ENCODE data around the gene MRNIP.
A peak's percentile ranks its signal among the peaks of the same experiment; 100 is the strongest.

MRNIP gene

DNA sequence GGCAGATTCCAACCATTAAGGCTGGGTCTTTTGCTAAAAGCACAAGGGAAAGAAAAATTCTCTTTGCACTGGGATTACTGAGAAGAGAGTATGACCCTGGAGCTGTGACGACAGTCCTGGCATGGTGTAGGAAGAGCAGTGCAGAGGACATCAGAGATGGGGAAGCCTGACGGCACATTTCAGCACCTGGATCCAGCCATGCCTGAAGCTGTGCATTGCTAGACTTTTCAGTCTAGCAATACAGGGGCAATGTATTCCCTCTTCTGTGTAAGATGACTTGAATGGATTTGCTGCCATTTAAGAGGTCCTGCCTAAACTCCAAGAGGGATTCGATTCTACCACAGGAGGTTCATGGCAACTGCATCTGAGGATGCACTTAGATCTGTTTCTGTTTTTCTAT, 12.3 kb upstream of the MRNIP start:
- Mint-ChIP-seq H3K27me3 (no peaks in the 10 kb centered on the region), H3K4me1 (peaks cover 6% of the 10 kb centered on the region), H3K9me3 (no peaks in the 10 kb centered on the region), H3K27ac (no peak overlapping the region), H3K4me3 (no peak overlapping the region), H3K36me3 (peaks cover 19% of the 10 kb centered on the region)
- ATAC-seq (ENCODE audit: low read depth) (no peak), DNase-seq (ENCODE audit: low spot score in 2 of 2) (no peak)

DNA sequence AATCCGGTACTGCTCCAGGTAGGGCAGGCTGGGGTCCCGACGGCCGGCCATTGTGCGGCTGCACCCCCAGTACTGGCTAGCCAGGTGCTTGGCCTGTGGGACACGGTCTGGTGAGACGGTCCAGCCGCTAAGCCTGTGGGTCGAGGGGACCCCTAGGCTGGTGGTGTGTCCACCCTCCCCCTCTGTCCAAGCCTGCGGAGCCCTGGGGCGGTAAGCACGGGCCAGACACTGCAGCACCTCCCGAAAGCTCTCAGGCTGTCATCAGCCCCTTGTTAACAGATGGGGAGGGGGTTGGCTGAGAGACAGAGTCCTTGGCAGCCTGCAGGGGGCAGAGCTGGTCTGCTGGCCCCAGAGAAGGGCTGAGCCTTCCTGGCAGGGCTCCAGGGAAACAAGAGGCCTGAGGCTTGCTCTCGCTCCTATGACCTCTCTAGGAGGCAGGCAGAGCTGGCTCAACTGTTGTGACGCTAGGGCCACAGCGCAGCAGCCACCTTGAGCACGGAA, 11.8 kb upstream of the MRNIP start:
- DNase-seq (ENCODE audit: low spot score in 2 of 2), result no peak
- H3K27ac Mint-ChIP-seq, result no peak overlapping the region
- no peak overlapping the region for H3K4me3 Mint-ChIP-seq

DNA sequence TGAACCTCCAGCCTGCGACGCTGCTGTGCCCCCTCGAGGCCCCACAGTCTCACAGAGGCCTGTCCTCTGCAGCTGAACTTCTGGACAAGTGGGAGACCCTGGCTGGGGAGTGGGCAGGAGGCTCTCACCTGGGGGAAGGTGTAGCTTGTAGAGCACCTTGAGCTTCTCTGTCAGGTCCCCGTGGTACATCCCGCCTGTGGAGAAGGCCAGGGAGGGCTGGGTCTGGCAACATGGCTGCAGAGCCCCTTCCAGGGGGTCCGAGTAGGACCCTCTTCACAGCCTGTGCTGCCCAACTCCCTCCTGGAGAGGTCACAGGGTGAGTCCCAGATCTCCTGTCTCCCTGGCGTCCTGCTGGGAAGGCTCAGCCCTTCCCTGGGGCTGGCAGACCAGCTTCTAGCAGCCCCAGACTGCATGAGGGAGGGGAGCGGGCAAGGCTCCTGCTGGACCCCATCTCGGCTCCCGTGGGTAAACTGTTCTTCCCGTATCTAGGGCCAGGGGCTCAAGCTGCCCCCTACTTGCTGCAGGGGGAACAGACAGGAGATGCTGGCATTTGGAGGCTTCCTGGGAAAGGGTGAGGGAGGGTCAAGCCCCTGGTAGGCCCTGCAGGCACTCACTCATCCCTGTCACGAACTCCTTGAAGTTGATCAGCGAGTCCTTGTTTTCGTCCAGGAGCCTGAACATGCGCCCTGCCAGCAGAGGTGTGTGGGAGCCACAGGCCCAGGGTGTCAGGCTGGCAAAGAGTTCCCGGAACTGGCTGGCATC, 11.2 kb upstream of the MRNIP start:
- Mint-ChIP-seq H3K27me3 (no peaks in the 10 kb centered on the region), H3K36me3 (peaks cover 17% of the 10 kb centered on the region), H3K27ac (no peak overlapping the region), H3K9me3 (no peaks in the 10 kb centered on the region), H3K4me1 (peaks cover 11% of the 10 kb centered on the region), H3K4me3 (no peak overlapping the region)
- DNase-seq (ENCODE audit: low spot score in 2 of 2) (no peak), ATAC-seq (ENCODE audit: low read depth) (no peak)

More for the DNA sequence above, 11.8 kb upstream of the MRNIP start:
- Mint-ChIP-seq H3K4me1 (peaks cover 6% of the 10 kb centered on the region), H3K27me3 (no peaks in the 10 kb centered on the region), H3K9me3 (no peaks in the 10 kb centered on the region), H3K36me3 (peaks cover 19% of the 10 kb centered on the region)
- no peak for ATAC-seq (ENCODE audit: low read depth)

DNA sequence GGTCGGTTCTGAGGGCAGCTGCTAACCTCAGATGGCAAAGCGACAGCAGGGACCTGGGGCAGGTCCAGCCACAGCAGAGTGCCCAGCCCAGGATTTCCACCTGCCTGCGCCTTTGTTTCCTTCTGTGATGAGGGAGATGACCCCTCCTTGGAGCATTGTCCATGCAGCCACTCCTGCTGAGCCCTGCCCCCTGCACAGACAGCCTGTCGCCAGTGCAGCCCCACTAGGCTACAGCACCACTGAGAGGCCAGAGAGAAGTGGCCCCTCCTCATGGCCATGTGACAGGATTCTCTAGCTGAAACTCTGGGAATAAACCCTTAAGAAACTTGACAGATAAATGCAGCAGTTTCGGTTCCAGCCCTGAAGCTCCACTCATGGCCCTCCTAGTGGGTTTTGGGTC, 10.5 kb upstream of the MRNIP start:
- H3K4me3 Mint-ChIP-seq, result no peak overlapping the region
- H3K9me3 Mint-ChIP-seq, result no peaks in the 10 kb centered on the region
- H3K27ac Mint-ChIP-seq, result no peak overlapping the region
- H3K4me1 Mint-ChIP-seq, result peaks cover 11% of the 10 kb centered on the region
- ATAC-seq (ENCODE audit: low read depth) (no peak), DNase-seq (ENCODE audit: low spot score in 2 of 2) (no peak)
- no peaks in the 10 kb centered on the region for H3K27me3 Mint-ChIP-seq
- peaks cover 15% of the 10 kb centered on the region for H3K36me3 Mint-ChIP-seq

DNA sequence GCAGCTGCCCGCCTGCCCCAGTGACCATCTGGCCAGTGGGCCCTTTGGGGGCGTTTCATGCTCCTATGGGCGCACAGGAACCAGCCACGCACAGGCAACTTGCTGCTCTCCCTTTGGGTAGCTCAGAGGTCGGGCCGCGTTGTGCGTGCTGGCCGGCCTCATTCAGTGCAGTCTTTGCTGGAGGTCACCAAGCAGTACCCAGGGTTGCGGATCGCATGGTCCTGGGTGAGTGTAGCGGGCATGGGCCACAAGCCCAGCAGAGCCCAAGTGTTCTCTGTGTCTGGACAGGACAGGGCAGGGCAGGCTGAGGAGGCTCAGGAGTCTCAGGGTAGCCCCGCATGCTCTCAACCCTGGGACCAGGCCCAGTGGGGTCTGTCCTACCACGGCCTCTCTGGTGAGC, 9.9 kb upstream of the MRNIP start:
- no peak for DNase-seq (ENCODE audit: low spot score in 2 of 2)
- no peaks in the 10 kb centered on the region for H3K9me3 Mint-ChIP-seq
- peaks cover 11% of the 10 kb centered on the region for H3K4me1 Mint-ChIP-seq
- ATAC-seq (ENCODE audit: low read depth), result no peak
- peaks cover 15% of the 10 kb centered on the region for H3K36me3 Mint-ChIP-seq
- H3K4me3 Mint-ChIP-seq, result no peak overlapping the region
- no peaks in the 10 kb centered on the region for H3K27me3 Mint-ChIP-seq
- H3K27ac Mint-ChIP-seq, result peak overlapping the region; percentile 41

DNA sequence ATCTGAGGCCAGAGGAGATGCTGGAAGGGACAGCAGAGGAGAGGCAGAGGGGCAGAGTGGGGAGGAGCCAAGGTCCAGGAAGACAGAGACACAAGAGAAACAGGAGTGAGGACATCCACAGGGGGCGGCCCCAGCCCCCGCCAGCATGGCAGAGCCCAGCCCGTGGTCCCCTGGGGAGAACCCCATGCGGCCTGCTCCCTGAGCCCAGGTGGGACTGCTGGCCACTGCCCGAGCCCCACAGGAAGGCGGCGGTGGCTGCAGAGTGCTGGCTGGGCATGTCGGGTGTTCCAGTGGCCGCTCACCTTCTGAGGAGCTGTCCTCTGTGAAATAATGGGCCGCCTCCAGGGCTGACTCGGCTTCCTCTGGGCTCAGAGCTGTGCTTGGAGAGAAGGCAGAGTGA, 8.9 kb upstream of the MRNIP start:
- Mint-ChIP-seq H3K4me1 (peaks cover 11% of the 10 kb centered on the region), H3K36me3 (peaks cover 17% of the 10 kb centered on the region), H3K9me3 (no peaks in the 10 kb centered on the region), H3K4me3 (no peak overlapping the region), H3K27me3 (no peaks in the 10 kb centered on the region), H3K27ac (peak overlapping the region; percentile 45)
- DNase-seq (ENCODE audit: low spot score in 2 of 2), result no peak
- ATAC-seq (ENCODE audit: low read depth), result no peak

DNA sequence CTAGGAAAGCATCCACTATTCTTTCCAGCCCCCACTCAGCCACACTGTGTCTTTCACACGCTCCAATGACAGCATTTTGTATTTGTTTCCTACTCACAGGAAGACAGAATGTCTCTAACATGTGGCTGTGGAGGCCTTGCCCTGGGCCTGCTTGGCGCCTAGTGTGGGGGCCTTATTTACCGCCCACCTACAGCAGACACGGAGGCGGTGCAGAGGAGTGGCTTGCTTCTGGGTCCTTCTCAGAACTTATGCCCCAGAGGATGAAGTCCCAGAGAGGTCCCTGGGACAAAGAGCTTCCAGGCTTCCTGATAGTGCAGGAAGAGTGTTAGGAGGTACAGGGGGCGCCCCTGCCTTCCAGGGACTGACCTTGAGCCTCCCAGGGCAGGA, 8.5 kb upstream of the MRNIP start:
- H3K9me3 Mint-ChIP-seq, result no peaks in the 10 kb centered on the region
- ATAC-seq (ENCODE audit: low read depth), result no peak
- DNase-seq (ENCODE audit: low spot score in 2 of 2), result no peak
- H3K4me3 Mint-ChIP-seq, result no peak overlapping the region
- peaks cover 11% of the 10 kb centered on the region for H3K4me1 Mint-ChIP-seq
- H3K27me3 Mint-ChIP-seq, result no peaks in the 10 kb centered on the region
- H3K36me3 Mint-ChIP-seq, result peaks cover 14% of the 10 kb centered on the region
- peak overlapping the region; percentile 45 for H3K27ac Mint-ChIP-seq

DNA sequence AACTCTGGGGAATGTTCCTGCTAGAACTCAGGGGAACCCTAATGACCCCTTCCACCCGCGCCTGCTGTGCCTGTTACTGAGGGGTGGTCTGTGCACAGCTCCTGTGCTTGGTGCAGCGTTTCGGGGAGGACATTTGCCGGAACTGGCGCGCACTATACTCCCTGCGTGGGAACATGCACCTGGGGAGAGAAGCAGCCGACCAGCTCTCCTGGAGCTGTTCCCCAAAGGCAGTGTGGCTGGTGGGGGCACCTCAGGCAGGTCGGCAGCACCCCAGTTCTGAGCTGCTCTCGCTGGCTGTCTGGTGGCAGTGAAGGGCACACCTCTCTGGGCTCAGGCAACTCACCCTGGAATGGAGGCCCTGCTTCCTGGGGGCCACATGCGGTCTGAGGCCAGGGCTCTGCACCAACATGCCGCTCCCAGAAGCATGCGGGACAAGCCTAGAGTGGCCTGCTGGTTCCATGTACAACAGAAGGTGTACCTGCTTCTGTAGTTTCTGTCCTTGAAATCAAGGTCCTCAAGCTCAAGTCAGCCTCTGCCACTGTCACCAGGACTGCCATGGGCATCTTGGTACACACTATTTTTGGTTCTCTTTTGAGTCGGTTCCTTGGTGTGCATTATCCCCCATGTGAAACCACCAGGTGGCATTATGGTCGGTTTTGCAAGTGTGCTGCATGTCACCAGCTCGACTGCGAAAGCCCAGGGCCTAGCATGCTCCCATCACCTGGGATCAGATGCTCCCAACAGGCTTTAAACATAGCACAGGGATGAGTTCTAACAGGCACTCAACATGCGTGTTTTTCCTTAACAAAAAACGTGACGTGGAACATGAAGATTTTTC, 7.8 kb upstream of the MRNIP start:
- Mint-ChIP-seq H3K27me3 (no peaks in the 10 kb centered on the region), H3K36me3 (peaks cover 14% of the 10 kb centered on the region), H3K9me3 (no peaks in the 10 kb centered on the region), H3K27ac (peak overlapping the region; percentile 45), H3K4me3 (no peak overlapping the region), H3K4me1 (peaks cover 11% of the 10 kb centered on the region)
- ATAC-seq (ENCODE audit: low read depth), result peak; percentile 69
- DNase-seq (ENCODE audit: low spot score in 2 of 2), result no peak

DNA sequence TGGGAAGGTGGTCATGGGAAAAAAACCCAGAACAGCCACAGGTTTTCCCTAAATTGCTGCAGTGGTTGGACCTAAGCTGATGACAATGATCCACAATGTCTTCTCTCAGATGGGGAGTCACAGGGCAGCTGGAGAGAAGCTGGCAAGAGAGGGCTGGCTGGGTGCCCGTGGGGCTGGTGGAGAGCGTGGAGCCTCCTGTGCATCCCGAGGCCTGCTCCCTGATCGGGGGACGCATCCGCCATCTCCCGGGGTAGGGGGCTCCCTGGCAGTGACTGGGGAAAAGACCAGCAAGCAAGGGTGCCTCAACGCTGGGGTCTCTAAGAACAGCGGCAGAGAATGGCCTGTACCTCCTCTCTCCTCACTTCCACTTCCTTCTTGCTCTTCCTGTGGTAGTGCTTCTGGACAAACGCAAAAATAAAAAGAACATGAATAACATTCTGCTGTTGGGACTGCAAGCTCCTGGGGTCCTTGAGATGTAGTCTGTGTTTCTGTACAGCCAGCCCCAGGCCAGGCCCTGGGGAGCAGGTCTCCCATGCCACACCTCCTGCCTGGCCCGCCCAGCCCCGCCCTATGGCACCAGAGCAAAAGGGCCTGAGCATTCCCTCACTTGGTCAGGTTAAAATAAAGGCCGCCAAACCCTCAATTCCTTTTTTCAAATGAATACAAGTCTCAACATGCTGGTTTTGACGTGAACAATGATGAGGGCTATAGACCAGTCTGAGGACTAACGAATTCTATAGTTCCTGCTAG, 7.0 kb upstream of the MRNIP start:
- peaks cover 8% of the 10 kb centered on the region for H3K36me3 Mint-ChIP-seq

DNA sequence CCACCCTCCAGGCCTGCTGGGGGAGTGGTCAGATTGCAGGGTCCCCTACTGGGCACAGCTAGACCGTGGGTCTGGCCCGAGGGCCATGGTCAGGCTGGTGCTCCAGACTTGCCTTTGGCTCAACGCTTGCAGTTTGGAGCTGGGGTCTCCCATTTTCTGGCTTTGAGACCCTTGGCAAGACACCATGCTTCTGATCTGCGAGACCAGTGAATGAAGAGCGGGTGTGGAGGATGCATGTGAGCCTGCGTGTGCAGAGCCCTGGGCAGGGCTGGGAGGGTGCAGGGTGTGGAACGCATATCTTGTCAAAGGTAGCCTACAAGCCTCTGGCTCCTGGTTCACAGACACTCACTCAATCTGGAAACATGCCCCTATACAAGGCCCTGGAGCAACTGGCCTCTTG, 6.1 kb upstream of the MRNIP start:
- no peak overlapping the region for H3K27ac Mint-ChIP-seq
- no peaks in the 10 kb centered on the region for H3K9me3 Mint-ChIP-seq
- H3K36me3 Mint-ChIP-seq, result peaks cover 7% of the 10 kb centered on the region

More for the DNA sequence above, 7.0 kb upstream of the MRNIP start:
- DNase-seq (ENCODE audit: low spot score in 2 of 2) (no peak), ATAC-seq (ENCODE audit: low read depth) (no peak)
- Mint-ChIP-seq H3K27me3 (no peaks in the 10 kb centered on the region), H3K4me3 (no peak overlapping the region), H3K4me1 (peaks cover 11% of the 10 kb centered on the region), H3K27ac (no peak overlapping the region), H3K9me3 (no peaks in the 10 kb centered on the region)

DNA sequence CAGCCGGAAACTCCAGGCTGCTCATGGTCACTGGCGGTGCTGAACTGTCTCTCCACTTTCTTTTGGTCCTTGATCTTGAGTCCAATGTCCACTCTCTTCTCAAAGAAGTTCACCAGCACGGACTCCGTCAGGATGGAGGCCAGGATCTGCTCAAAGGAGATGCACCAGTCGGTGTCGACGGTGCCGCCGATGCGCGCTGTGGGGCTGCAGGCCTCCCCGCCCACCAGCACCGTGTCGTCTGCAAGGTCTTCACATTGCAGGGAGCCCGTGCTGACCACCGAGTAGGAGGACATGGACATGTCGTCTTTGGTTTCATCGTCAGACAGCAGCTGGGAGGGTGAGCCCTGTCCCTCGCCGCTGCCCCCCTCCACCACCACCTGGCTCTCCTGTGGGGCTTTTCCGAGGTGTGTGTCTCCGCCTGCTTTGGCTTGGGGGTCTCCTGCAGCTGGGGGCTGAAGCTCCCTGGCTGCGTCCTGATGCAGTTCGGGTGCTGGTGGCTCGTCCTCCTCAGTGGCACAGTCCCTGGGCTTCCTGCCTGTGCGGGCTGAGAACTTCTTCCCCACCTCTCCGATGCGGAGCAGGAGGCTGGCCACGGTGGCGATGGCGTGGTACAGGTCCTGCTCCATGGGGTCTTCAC, 5.0 kb upstream of the MRNIP start:
- ATAC-seq (ENCODE audit: low read depth) (no peak), DNase-seq (ENCODE audit: low spot score in 2 of 2) (no peak)
- H3K27me3 Mint-ChIP-seq, result no peaks in the 10 kb centered on the region
- peaks cover 7% of the 10 kb centered on the region for H3K36me3 Mint-ChIP-seq
- H3K27ac Mint-ChIP-seq, result no peak overlapping the region
- H3K4me3 Mint-ChIP-seq, result no peak overlapping the region
- no peaks in the 10 kb centered on the region for H3K9me3 Mint-ChIP-seq
- peaks cover 16% of the 10 kb centered on the region for H3K4me1 Mint-ChIP-seq

More for the DNA sequence above, 6.1 kb upstream of the MRNIP start:
- ATAC-seq (ENCODE audit: low read depth), result no peak
- Mint-ChIP-seq H3K27me3 (no peaks in the 10 kb centered on the region), H3K4me3 (no peak overlapping the region), H3K4me1 (peaks cover 16% of the 10 kb centered on the region)
- no peak for DNase-seq (ENCODE audit: low spot score in 2 of 2)

DNA sequence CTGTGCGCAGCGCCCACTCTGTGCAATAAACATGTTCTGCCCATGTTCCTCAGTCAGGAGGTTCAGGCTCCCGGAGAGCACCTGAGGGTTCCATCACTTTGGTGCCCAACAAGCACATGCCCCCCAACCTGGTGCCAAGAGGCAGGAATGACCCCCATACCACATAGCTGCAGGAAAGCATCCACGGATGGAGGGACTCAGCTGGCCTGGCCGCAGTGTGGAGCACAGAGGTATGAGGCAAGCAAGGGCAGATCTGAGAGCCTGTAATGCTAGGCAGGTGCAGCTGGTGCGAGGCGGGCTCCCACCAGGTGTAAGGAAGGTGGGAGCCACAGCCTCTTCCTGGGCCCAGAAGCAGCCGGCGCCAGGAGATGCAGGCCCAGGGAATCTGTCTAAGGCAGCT, 4.3 kb upstream of the MRNIP start:
- peaks cover 7% of the 10 kb centered on the region for H3K36me3 Mint-ChIP-seq
- no peak overlapping the region for H3K4me3 Mint-ChIP-seq
- DNase-seq (ENCODE audit: low spot score in 2 of 2) (no peak), ATAC-seq (ENCODE audit: low read depth) (no peak)
- H3K4me1 Mint-ChIP-seq, result peaks cover 18% of the 10 kb centered on the region
- no peak overlapping the region for H3K27ac Mint-ChIP-seq
- H3K27me3 Mint-ChIP-seq, result no peaks in the 10 kb centered on the region
- no peaks in the 10 kb centered on the region for H3K9me3 Mint-ChIP-seq

DNA sequence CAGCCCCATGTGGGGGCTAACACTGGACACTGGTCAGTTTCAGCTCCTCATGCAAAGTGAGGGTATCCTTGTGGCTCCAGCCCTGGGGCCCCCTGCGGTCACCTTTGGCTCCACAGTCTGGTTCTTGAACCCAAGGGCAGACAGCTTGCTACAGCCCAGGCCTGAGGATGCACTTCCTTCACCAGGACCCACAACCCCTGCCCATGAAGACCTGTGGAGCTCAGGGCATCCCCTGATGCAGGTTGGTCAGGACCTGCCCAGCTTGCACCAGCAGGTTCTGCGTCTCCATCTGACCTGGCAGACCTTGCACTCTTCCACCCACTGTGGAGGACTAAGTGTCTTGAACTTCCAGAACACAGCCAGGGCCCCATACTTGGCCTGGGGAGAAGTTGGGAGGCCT, 3.7 kb upstream of the MRNIP start:
- DNase-seq (ENCODE audit: low spot score in 2 of 2) (no peak), ATAC-seq (ENCODE audit: low read depth) (no peak)
- no peaks in the 10 kb centered on the region for H3K9me3 Mint-ChIP-seq
- peaks cover 18% of the 10 kb centered on the region for H3K4me1 Mint-ChIP-seq
- H3K27ac Mint-ChIP-seq, result no peak overlapping the region
- H3K27me3 Mint-ChIP-seq, result no peaks in the 10 kb centered on the region
- peaks cover 6% of the 10 kb centered on the region for H3K36me3 Mint-ChIP-seq
- no peak overlapping the region for H3K4me3 Mint-ChIP-seq

Data from memory B cell (primary cell).